Measurements from ENCODE around the gene RALY.

RALY gene

DNA sequence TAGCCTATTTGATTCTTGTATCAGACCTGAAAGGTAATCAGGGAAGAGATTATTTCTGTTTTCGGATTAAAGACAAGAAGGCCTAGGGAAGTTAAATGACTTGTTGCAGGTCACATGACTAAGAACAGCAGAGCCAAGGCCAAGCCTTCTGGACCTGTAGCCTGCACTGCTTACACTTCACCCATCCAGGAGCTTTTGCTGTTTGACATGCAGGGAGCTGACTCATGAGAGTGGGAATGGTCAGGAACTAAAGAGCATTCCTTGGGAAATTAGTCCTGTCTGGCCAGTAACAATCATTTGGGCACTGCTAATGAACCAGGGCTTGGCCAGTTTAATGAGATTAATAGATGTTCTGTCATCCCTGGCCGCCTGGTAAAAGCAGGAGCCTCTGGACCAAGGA is 71.5 kb downstream of the RALY start:
- Histone ChIP-seq H3K4me3 (ENCODE audit: extremely low read depth, insufficient read depth, low read length, poor library complexity, severe bottlenecking) (no peak overlapping the region), H3K9me3 (ENCODE audit: control insufficient read depth, low read length) (no peaks in the 10 kb centered on the region), H3K27ac (ENCODE audit: low read depth, low read length, severe bottlenecking) (peak overlapping the region; percentile 64), H3K4me1 (ENCODE audit: control insufficient read depth, insufficient read depth, low read length, poor library complexity, severe bottlenecking) (peaks cover 50% of the 10 kb centered on the region), H3K36me3 (ENCODE audit: control insufficient read depth, insufficient read depth, low read length) (peaks cover 20% of the 10 kb centered on the region)
- 73 to 100% methylated on average over 1 of the region's 2 CpGs for WGBS, 2 experiments (ENCODE audit: insufficient coverage in 2 of 2)

- peaks cover 38% of the 10 kb centered on the region for H3K4me1 ChIP-seq (ENCODE audit: control insufficient read depth, insufficient read depth, low read length, poor library complexity, severe bottlenecking)
- 88 to 92% methylated on average over 1 to 2 of the region's 3 CpGs for WGBS, 2 experiments (ENCODE audit: insufficient coverage in 2 of 2)
- no peaks in the 10 kb centered on the region for H3K9me3 ChIP-seq (ENCODE audit: control insufficient read depth, low read length)
- H3K27ac ChIP-seq (ENCODE audit: low read depth, low read length, severe bottlenecking), result no peak overlapping the region
- H3K4me3 ChIP-seq (ENCODE audit: extremely low read depth, insufficient read depth, low read length, poor library complexity, severe bottlenecking), result no peak overlapping the region
- peaks cover 28% of the 10 kb centered on the region for H3K36me3 ChIP-seq (ENCODE audit: control insufficient read depth, insufficient read depth, low read length)
Measured at GRCh38 chr20:34066476-34067090, 72.9 kb downstream of the RALY start.

DNA sequence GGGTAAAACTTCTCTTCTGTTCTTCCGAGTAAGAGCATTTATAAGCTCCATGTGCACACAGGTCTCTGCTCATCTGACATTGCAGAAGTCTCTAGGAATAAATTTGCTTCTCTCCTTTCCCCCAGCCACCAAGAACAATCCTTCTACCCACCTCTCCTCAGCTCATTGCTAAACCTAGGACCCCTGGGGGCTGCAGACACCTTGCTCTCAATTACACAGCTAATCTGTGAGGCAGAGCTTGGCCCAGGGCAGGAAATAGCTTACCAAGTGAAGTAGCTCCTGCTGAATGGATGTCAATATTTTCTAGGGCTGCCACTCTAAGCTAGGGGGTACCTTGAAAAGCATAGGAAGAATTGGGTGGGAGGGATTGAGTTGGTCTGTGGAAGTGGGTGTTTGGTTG is 74.3 kb downstream of the RALY start:
- Histone ChIP-seq H3K9me3 (ENCODE audit: control insufficient read depth, low read length) (no peaks in the 10 kb centered on the region), H3K27ac (ENCODE audit: low read depth, low read length, severe bottlenecking) (no peak overlapping the region), H3K4me1 (ENCODE audit: control insufficient read depth, insufficient read depth, low read length, poor library complexity, severe bottlenecking) (peaks cover 31% of the 10 kb centered on the region), H3K4me3 (ENCODE audit: extremely low read depth, insufficient read depth, low read length, poor library complexity, severe bottlenecking) (no peak overlapping the region), H3K36me3 (ENCODE audit: control insufficient read depth, insufficient read depth, low read length) (peaks cover 40% of the 10 kb centered on the region)
- 100% methylated on average over 1 of the region's 1 CpG for WGBS, 2 experiments (ENCODE audit: insufficient coverage in 2 of 2)

GRCh38 chr20:34069341-34070078 is 75.8 kb downstream of the RALY start:
- Histone ChIP-seq H3K4me3 (ENCODE audit: extremely low read depth, insufficient read depth, low read length, poor library complexity, severe bottlenecking) (no peak overlapping the region), H3K4me1 (ENCODE audit: control insufficient read depth, insufficient read depth, low read length, poor library complexity, severe bottlenecking) (peaks cover 38% of the 10 kb centered on the region), H3K36me3 (ENCODE audit: control insufficient read depth, insufficient read depth, low read length) (peaks cover 44% of the 10 kb centered on the region), H3K9me3 (ENCODE audit: control insufficient read depth, low read length) (no peaks in the 10 kb centered on the region), H3K27ac (ENCODE audit: low read depth, low read length, severe bottlenecking) (no peak overlapping the region)
- WGBS, 2 experiments (ENCODE audit: insufficient coverage in 2 of 2), result 62 to 63% methylated on average over 4 to 6 of the region's 7 CpGs

DNA sequence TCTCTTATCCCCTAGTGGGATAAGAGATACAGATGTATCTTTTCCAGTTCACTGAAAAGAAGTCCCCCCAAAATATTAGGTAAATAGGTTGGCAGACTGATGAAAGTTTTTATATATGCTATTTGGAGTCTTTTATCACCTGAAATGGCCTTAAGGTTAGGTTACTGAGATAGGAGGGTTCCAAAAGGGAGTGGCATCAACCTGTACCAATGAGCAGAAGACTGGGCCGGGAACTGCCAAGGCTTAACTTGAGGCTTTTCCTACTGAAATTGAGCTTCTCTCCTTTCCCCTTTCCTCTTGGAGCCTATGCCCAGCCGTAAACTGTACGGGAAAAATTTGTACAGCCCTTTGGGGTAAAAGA is 76.3 kb downstream of the RALY start:
- Histone ChIP-seq H3K27ac (ENCODE audit: low read depth, low read length, severe bottlenecking) (no peak overlapping the region), H3K4me3 (ENCODE audit: extremely low read depth, insufficient read depth, low read length, poor library complexity, severe bottlenecking) (no peak overlapping the region), H3K9me3 (ENCODE audit: control insufficient read depth, low read length) (no peaks in the 10 kb centered on the region), H3K36me3 (ENCODE audit: control insufficient read depth, insufficient read depth, low read length) (peaks cover 49% of the 10 kb centered on the region), H3K4me1 (ENCODE audit: control insufficient read depth, insufficient read depth, low read length, poor library complexity, severe bottlenecking) (peaks cover 37% of the 10 kb centered on the region)
- 100% methylated on average over 1 of the region's 3 CpGs; no CpG with 5 or more reads in 1 of the 2 experiments for WGBS, 2 experiments (ENCODE audit: insufficient coverage in 2 of 2)

GRCh38 chr20:34070859-34071258 is 77.1 kb downstream of the RALY start:
- WGBS, 2 experiments (ENCODE audit: insufficient coverage in 2 of 2), result 96 to 99% methylated on average over 6 to 8 of the region's 8 CpGs
- no peaks in the 10 kb centered on the region for H3K9me3 ChIP-seq (ENCODE audit: control insufficient read depth, low read length)
- H3K27ac ChIP-seq (ENCODE audit: low read depth, low read length, severe bottlenecking), result no peak overlapping the region
- no peak overlapping the region for H3K4me3 ChIP-seq (ENCODE audit: extremely low read depth, insufficient read depth, low read length, poor library complexity, severe bottlenecking)
- peaks cover 57% of the 10 kb centered on the region for H3K36me3 ChIP-seq (ENCODE audit: control insufficient read depth, insufficient read depth, low read length)
- H3K4me1 ChIP-seq (ENCODE audit: control insufficient read depth, insufficient read depth, low read length, poor library complexity, severe bottlenecking), result peaks cover 29% of the 10 kb centered on the region

DNA sequence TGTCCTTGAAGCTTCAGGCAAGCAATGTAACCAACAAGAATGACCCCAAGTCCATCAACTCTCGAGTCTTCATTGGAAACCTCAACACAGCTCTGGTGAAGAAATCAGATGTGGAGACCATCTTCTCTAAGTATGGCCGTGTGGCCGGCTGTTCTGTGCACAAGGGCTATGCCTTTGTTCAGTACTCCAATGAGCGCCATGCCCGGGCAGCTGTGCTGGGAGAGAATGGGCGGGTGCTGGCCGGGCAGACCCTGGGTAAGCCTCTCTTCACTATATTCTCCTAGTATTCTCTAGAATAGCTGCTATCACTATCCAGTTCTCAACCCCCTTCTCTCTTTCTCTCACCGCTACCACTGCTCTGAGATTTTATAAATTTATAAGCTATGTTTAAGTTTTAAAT is 78.4 kb downstream of the RALY start:
- no peak overlapping the region for H3K4me3 ChIP-seq (ENCODE audit: extremely low read depth, insufficient read depth, low read length, poor library complexity, severe bottlenecking)
- H3K27ac ChIP-seq (ENCODE audit: low read depth, low read length, severe bottlenecking), result no peak overlapping the region
- no peaks in the 10 kb centered on the region for H3K9me3 ChIP-seq (ENCODE audit: control insufficient read depth, low read length)
- 87 to 96% methylated on average over 5 to 6 of the region's 8 CpGs for WGBS, 2 experiments (ENCODE audit: insufficient coverage in 2 of 2)
- peaks cover 17% of the 10 kb centered on the region for H3K4me1 ChIP-seq (ENCODE audit: control insufficient read depth, insufficient read depth, low read length, poor library complexity, severe bottlenecking)
- peaks cover 70% of the 10 kb centered on the region for H3K36me3 ChIP-seq (ENCODE audit: control insufficient read depth, insufficient read depth, low read length)

GRCh38 chr20:34072778-34073177 is 79.1 kb downstream of the RALY start:
- Histone ChIP-seq H3K9me3 (ENCODE audit: control insufficient read depth, low read length) (no peaks in the 10 kb centered on the region), H3K36me3 (ENCODE audit: control insufficient read depth, insufficient read depth, low read length) (peaks cover 73% of the 10 kb centered on the region), H3K4me1 (ENCODE audit: control insufficient read depth, insufficient read depth, low read length, poor library complexity, severe bottlenecking) (peaks cover 16% of the 10 kb centered on the region), H3K27ac (ENCODE audit: low read depth, low read length, severe bottlenecking) (no peak overlapping the region), H3K4me3 (ENCODE audit: extremely low read depth, insufficient read depth, low read length, poor library complexity, severe bottlenecking) (no peak overlapping the region)
- WGBS, 2 experiments (ENCODE audit: insufficient coverage in 2 of 2), result 92% methylated on average over 1 of the region's 1 CpG; no CpG with 5 or more reads in 1 of the 2 experiments

GRCh38 chr20:34074101-34074760 is 80.5 kb downstream of the RALY start:
- Histone ChIP-seq H3K36me3 (ENCODE audit: control insufficient read depth, insufficient read depth, low read length) (peaks cover 78% of the 10 kb centered on the region), H3K4me1 (ENCODE audit: control insufficient read depth, insufficient read depth, low read length, poor library complexity, severe bottlenecking) (peaks cover 16% of the 10 kb centered on the region), H3K4me3 (ENCODE audit: extremely low read depth, insufficient read depth, low read length, poor library complexity, severe bottlenecking) (no peak overlapping the region), H3K27ac (ENCODE audit: low read depth, low read length, severe bottlenecking) (peak overlapping the region; percentile 23), H3K9me3 (ENCODE audit: control insufficient read depth, low read length) (no peaks in the 10 kb centered on the region)
- 83 to 100% methylated on average over 2 to 6 of the region's 7 CpGs for WGBS, 2 experiments (ENCODE audit: insufficient coverage in 2 of 2)

DNA sequence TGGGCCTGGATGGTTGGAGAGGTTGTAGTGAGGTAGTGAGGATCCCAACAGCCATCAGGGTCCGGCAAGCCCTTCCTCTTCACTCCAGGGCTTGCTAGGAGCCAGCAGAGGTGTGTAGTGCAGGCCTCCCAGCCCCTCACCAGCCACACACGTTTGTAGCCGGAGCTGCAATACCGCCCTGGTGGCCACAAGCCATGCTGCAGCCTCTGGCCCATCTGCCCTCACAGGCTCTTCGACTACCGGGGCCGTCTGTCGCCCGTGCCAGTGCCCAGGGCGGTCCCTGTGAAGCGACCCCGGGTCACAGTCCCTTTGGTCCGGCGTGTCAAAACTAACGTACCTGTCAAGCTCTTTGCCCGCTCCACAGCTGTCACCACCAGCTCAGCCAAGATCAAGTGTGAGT is 81.9 kb downstream of the RALY start:
- Histone ChIP-seq H3K36me3 (ENCODE audit: control insufficient read depth, insufficient read depth, low read length) (peaks cover 92% of the 10 kb centered on the region), H3K4me3 (ENCODE audit: extremely low read depth, insufficient read depth, low read length, poor library complexity, severe bottlenecking) (no peak overlapping the region)
- WGBS, 2 experiments (ENCODE audit: insufficient coverage in 2 of 2), result 96 to 97% methylated on average over 10 to 15 of the region's 16 CpGs

DNA sequence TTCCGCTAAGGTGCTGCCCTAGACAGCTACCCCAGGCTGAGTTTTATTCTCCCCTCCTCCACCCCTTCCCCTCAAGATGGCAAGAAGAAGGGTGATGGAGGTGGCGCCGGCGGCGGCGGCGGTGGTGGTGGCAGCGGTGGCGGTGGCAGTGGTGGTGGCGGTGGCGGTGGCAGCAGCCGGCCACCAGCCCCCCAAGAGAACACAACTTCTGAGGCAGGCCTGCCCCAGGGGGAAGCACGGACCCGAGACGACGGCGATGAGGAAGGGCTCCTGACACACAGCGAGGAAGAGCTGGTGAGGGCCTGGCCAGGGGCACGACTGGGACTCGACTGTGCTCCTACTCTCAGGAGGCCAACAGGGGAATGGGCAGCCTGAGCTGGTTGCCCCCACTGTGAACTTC is 83.2 kb downstream of the RALY start:
- Histone ChIP-seq H3K36me3 (ENCODE audit: control insufficient read depth, insufficient read depth, low read length) (peaks cover 93% of the 10 kb centered on the region), H3K4me1 (ENCODE audit: control insufficient read depth, insufficient read depth, low read length, poor library complexity, severe bottlenecking) (peaks cover 16% of the 10 kb centered on the region), H3K9me3 (ENCODE audit: control insufficient read depth, low read length) (no peaks in the 10 kb centered on the region), H3K27ac (ENCODE audit: low read depth, low read length, severe bottlenecking) (no peak overlapping the region), H3K4me3 (ENCODE audit: extremely low read depth, insufficient read depth, low read length, poor library complexity, severe bottlenecking) (no peak overlapping the region)
- 97 to 99% methylated on average over 9 to 17 of the region's 20 CpGs for WGBS, 2 experiments (ENCODE audit: insufficient coverage in 2 of 2)

More for the DNA sequence above, 81.9 kb downstream of the RALY start:
- Histone ChIP-seq H3K9me3 (ENCODE audit: control insufficient read depth, low read length) (no peaks in the 10 kb centered on the region), H3K27ac (ENCODE audit: low read depth, low read length, severe bottlenecking) (no peak overlapping the region), H3K4me1 (ENCODE audit: control insufficient read depth, insufficient read depth, low read length, poor library complexity, severe bottlenecking) (peaks cover 16% of the 10 kb centered on the region)
